ENCODE data around the gene ZNF205. TPM values are rescaled to one million over a fixed set of nuclear protein-coding genes. Genes with fewer than 3 reads are reported as not detected.
A peak's percentile ranks its signal among the peaks of the same experiment; 100 is the strongest.

Gene ZNF205
- total and polyA plus RNA-seq, 2 experiments from 2014 or later: 16.6 to 29.1 TPM

DNA sequence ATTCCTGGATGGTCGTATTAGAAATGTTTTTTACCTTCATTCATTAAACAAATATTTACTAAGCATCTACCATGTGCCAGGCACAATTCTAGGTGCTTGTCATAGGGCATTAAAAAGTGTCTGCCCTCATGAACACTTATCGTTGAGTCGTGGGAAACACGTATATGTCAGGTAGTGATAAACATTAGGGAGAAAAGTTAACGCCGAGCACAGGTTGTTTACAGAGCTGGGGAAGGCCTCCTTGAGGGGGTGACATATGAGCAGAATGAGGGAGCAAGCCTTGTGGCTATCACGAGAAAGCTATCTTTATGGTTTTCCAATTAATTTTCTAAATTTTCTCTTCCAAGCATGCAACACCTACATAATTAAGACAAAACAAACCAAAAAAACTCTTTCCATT is 21.5 kb downstream of the ZNF205 start (continued):
- TF ChIP-seq, protein P1, sequence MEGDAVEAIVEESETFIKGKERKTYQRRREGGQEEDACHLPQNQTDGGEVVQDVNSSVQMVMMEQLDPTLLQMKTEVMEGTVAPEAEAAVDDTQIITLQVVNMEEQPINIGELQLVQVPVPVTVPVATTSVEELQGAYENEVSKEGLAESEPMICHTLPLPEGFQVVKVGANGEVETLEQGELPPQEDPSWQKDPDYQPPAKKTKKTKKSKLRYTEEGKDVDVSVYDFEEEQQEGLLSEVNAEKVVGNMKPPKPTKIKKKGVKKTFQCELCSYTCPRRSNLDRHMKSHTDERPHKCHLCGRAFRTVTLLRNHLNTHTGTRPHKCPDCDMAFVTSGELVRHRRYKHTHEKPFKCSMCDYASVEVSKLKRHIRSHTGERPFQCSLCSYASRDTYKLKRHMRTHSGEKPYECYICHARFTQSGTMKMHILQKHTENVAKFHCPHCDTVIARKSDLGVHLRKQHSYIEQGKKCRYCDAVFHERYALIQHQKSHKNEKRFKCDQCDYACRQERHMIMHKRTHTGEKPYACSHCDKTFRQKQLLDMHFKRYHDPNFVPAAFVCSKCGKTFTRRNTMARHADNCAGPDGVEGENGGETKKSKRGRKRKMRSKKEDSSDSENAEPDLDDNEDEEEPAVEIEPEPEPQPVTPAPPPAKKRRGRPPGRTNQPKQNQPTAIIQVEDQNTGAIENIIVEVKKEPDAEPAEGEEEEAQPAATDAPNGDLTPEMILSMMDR (conservative IDR thresholded peaks at IDR 0.05; ENCODE audit: low read depth in 2 of 2): no peak

GRCh38 chr16:3134338-3135125 is 22.1 kb downstream of the ZNF205 start, which contains the start of gene ZNF213:
Gene ZNF213 (plus strand): TSS chr16:3135029. CDS start chr16:3137281, 2,252 bp downstream.
- Mint-ChIP-seq H3K4me1 (peaks cover 12% of the 10 kb centered on the region), H3K9me3 (no peaks in the 10 kb centered on the region; the same call in 2 of the 3 replicates), H3K27ac (peak within 1 kb of the TSS; percentile 99), H3K36me3 (ENCODE audit: low read depth) (peaks cover 23% of the 10 kb centered on the region; the same call in 2 of the 3 replicates), H3K27me3 (ENCODE audit: insufficient read depth, low read depth, poor library complexity) (peaks cover 8% of the 10 kb centered on the region), H3K4me3 (peak within 1 kb of the TSS; percentile 99)
- peak within 1 kb of the TSS; percentile 98 for H3K27ac ChIP-seq (ENCODE audit: low read depth)
- H3F3A ChIP-seq (replicated peaks; ENCODE audit: low read depth): peaks cover 35% of the 10 kb centered on the region
- H2AFZ ChIP-seq: peak within 1 kb of the TSS; percentile 99
- peak within 1 kb of the TSS; percentile 98 for H3K4me3 ChIP-seq
- peaks cover 28% of the 10 kb centered on the region for H3K79me2 ChIP-seq (replicated peaks; ENCODE audit: insufficient read depth)
- H3K9me2 ChIP-seq (ENCODE audit: insufficient read depth): no peaks in the 10 kb centered on the region
- TF ChIP-seq STAT1 (IDR thresholded peaks at IDR 0.05; ENCODE audit: unreplicated experiment): no peak
- TF ChIP-seq POLR2AphosphoS5 (IDR thresholded peaks at IDR 0.05; ENCODE audit: low read depth): peak; percentile 77
- peak; percentile 84 for TF ChIP-seq ETS1 (IDR thresholded peaks at IDR 0.05)
- no peak for TF ChIP-seq NANOG (IDR thresholded peaks at IDR 0.05; ENCODE audit: borderline replicate concordance)
- peak; percentile 94 for TF ChIP-seq CREB1 (CRISPR knock-in tag; IDR thresholded peaks at IDR 0.05; ENCODE audit: low read depth)
- no peaks in the 10 kb centered on the region for H3K27me3 ChIP-seq (ENCODE audit: insufficient read depth)
- H3K4me2 ChIP-seq: peak within 1 kb of the TSS; percentile 100
- no peaks in the 10 kb centered on the region; the same call in 1 of the 2 replicates for H3K36me3 ChIP-seq (ENCODE audit: insufficient read depth)
- DNase-seq (ENCODE audit: low spot score) (peak; percentile 100), ATAC-seq (peak; percentile 92)
- H4K20me1 ChIP-seq (replicated peaks; ENCODE audit: insufficient read depth): peaks cover 6% of the 10 kb centered on the region
- peaks cover 18% of the 10 kb centered on the region for H3K4me1 ChIP-seq (ENCODE audit: insufficient read depth)

DNA sequence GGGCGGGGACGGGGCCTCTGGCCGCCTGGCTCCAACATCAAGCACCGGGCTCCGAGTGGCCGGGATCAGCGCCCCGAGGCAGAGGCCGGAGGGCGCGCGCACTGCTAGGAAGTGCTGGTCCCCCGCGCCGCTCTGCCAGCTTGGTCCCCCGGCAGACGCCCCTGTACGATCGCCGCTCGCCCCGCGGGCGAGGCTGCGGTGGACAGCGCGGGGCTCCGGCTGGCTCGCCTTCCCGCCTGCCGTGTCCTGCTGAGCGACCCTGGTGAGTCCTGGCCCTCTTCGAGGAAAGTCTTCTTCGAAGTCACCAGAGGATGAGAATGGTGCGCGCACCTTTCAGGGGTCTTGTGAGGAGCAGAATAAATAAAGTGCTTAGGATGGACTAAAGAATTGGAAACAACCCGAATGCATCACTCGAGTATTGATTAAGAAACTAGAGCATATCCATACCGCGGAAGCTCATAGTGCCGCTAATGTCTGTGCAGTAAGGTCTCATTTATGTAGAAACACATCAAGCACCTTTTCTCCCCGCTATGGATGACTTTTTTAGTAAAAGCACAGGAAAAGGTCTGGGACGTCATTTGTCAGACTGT is 22.8 kb downstream of the ZNF205 start:
- H3K9me3 Mint-ChIP-seq: no peaks in the 10 kb centered on the region; the same call in 2 of the 3 replicates
- peak overlapping the region; percentile 78; the same call in 1 of the 2 replicates for H3K27ac Mint-ChIP-seq
- peak overlapping the region; percentile 99 for H3K4me3 Mint-ChIP-seq
- Histone ChIP-seq H4K20me1 (replicated peaks; ENCODE audit: insufficient read depth) (peaks cover 6% of the 10 kb centered on the region), H3F3A (replicated peaks; ENCODE audit: low read depth) (peaks cover 34% of the 10 kb centered on the region), H3K27me3 (ENCODE audit: insufficient read depth) (no peaks in the 10 kb centered on the region), H2AFZ (peak overlapping the region; percentile 99), H3K4me3 (peak overlapping the region; percentile 98), H3K9me2 (ENCODE audit: insufficient read depth) (no peaks in the 10 kb centered on the region), H3K4me1 (ENCODE audit: insufficient read depth) (peaks cover 18% of the 10 kb centered on the region), H3K79me2 (replicated peaks; ENCODE audit: insufficient read depth) (peaks cover 28% of the 10 kb centered on the region), H3K27ac (ENCODE audit: low read depth) (peak overlapping the region; percentile 89), H3K36me3 (ENCODE audit: insufficient read depth) (no peaks in the 10 kb centered on the region; the same call in 1 of the 2 replicates), H3K4me2 (peak overlapping the region; percentile 100)
- peaks cover 18% of the 10 kb centered on the region; the same call in 2 of the 3 replicates for H3K36me3 Mint-ChIP-seq (ENCODE audit: low read depth)
- ATAC-seq (no peak; the same call in 2 of the 3 replicates), DNase-seq (ENCODE audit: low spot score) (no peak)
- peaks cover 9% of the 10 kb centered on the region for H3K4me1 Mint-ChIP-seq
- H3K27me3 Mint-ChIP-seq (ENCODE audit: insufficient read depth, low read depth, poor library complexity): peaks cover 11% of the 10 kb centered on the region
- peak; percentile 11; the same call in 1 of the 2 replicates for TF ChIP-seq POLR2AphosphoS5 (IDR thresholded peaks at IDR 0.05; ENCODE audit: low read depth)
- no peak for TF ChIP-seq ETS1 (IDR thresholded peaks at IDR 0.05)
